ENCODE measurements around the gene MAN2C1.
"Not testable (repeated sequence)": the region's sequence is repeated elsewhere in the genome, so short reads cannot be mapped to it uniquely, and the experiment has no call there.

The MAN2C1 gene

GRCh38 chr15:75367913-75368688, at the start of gene MAN2C1:
TSS of gene MAN2C1 (minus strand) at chr15:75368607. CDS start at chr15:75368583, 24 bp downstream.
- DNase-seq = peak; percentile 97

GRCh38 chr15:75416584-75416983, 48.2 kb upstream of the MAN2C1 start:
- no peak for DNase-seq

- DNase-seq = no peak
Measured at GRCh38 chr15:75410196-75410595, 41.8 kb upstream of the MAN2C1 start.

- DNase-seq = no peak
Measured at GRCh38 chr15:75407083-75407482, 38.7 kb upstream of the MAN2C1 start.

GRCh38 chr15:75403892-75404291, 35.5 kb upstream of the MAN2C1 start:
- no peak for DNase-seq

- DNase-seq = no peak
Measured at GRCh38 chr15:75397494-75397893, 29.1 kb upstream of the MAN2C1 start.

GRCh38 chr15:75389791-75390382, 21.5 kb upstream of the MAN2C1 start:
- no peak for DNase-seq

GRCh38 chr15:75383986-75384385, 15.6 kb upstream of the MAN2C1 start:
- not testable (repeated sequence) for DNase-seq

GRCh38 chr15:75380773-75381172, 12.4 kb upstream of the MAN2C1 start:
- DNase-seq = no peak

GRCh38 chr15:75371901-75372688, 3.7 kb upstream of the MAN2C1 start:
- no peak for DNase-seq

- DNase-seq = no peak
Measured at GRCh38 chr15:75371486-75371885, 3.1 kb upstream of the MAN2C1 start.

- no peak for DNase-seq
Measured at GRCh38 chr15:75369897-75370581, 1.6 kb upstream of the MAN2C1 start.

- DNase-seq = no peak
Measured at GRCh38 chr15:75368689-75369239, 357 bp upstream of the MAN2C1 start.

- DNase-seq = no peak
Measured at GRCh38 chr15:75367406-75367912, 948 bp downstream of the MAN2C1 start.

GRCh38 chr15:75367006-75367405, 1.4 kb downstream of the MAN2C1 start:
- DNase-seq = peak; percentile 83

- DNase-seq = no peak
Measured at GRCh38 chr15:75366163-75366562, 2.2 kb downstream of the MAN2C1 start.

GRCh38 chr15:75364881-75365280, 3.5 kb downstream of the MAN2C1 start:
- DNase-seq = no peak

GRCh38 chr15:75363786-75364185, 4.6 kb downstream of the MAN2C1 start:
- DNase-seq = no peak

GRCh38 chr15:75362642-75363249, 5.7 kb downstream of the MAN2C1 start:
- DNase-seq = no peak

GRCh38 chr15:75361989-75362641, 6.3 kb downstream of the MAN2C1 start:
- no peak for DNase-seq

GRCh38 chr15:75361361-75361988, 6.9 kb downstream of the MAN2C1 start:
- DNase-seq = no peak

All from hematopoietic multipotent progenitor cell treated with erythropoietin and hydrocortisone succinate and interleukin-3 and kit ligand, for 8 days (in vitro differentiated cells).